ENCODE results near the gene ZNF91.

The ZNF91 gene

DNA sequence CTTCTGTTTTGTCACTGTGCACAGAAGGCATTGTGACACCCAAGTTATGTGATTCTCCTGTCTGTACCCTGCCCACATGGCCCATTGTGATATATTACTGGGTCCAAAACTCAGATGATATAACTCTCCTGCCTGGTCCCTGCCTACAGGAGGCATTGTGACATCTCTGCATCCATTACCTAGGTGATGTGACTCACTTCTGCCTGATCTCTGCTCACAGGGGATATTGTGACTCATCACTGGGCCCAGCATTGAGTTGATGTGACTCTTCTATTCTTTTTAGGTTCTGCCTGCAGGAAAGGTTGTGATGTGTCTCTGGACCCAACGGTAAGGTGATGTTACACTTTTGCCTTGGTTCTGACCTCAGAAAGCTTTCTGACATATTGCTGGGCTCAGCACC lies 77.1 kb downstream of the ZNF91 start:
- peak; percentile 55 for DNase-seq (ENCODE audit: low read depth)
- H3K4me3 ChIP-seq (ENCODE audit: low read length): no peak overlapping the region
- TF ChIP-seq, protein P1, sequence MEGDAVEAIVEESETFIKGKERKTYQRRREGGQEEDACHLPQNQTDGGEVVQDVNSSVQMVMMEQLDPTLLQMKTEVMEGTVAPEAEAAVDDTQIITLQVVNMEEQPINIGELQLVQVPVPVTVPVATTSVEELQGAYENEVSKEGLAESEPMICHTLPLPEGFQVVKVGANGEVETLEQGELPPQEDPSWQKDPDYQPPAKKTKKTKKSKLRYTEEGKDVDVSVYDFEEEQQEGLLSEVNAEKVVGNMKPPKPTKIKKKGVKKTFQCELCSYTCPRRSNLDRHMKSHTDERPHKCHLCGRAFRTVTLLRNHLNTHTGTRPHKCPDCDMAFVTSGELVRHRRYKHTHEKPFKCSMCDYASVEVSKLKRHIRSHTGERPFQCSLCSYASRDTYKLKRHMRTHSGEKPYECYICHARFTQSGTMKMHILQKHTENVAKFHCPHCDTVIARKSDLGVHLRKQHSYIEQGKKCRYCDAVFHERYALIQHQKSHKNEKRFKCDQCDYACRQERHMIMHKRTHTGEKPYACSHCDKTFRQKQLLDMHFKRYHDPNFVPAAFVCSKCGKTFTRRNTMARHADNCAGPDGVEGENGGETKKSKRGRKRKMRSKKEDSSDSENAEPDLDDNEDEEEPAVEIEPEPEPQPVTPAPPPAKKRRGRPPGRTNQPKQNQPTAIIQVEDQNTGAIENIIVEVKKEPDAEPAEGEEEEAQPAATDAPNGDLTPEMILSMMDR (IDR thresholded peaks at IDR 0.05; ENCODE audit: insufficient read depth, low read depth, low read length, missing control alignments): no peak

DNA sequence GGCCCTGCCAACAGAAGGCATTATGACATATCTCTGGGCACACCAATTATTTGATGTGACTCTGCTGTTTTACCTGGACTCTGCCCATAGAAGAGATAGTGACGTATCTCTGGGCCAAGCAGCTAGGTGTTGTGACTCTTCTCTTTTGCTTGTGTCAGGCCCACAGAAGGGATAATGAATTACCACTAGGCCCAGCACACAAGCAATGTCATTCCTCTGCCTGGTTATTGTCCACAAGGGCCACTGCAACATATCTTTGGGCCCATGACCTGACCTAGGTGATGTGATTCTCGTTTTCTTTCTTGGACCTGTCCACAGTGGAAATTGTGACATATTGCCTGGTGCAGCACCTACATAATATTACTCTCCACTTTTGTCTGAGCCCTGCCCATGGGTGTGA lies 80.0 kb downstream of the ZNF91 start:
- TF ChIP-seq, protein P1 (IDR thresholded peaks at IDR 0.05; ENCODE audit: insufficient read depth, low read depth, low read length, missing control alignments): no peak
- DNase-seq (ENCODE audit: low read depth): no peak
- H3K4me3 ChIP-seq (ENCODE audit: low read length): no peak overlapping the region

DNA sequence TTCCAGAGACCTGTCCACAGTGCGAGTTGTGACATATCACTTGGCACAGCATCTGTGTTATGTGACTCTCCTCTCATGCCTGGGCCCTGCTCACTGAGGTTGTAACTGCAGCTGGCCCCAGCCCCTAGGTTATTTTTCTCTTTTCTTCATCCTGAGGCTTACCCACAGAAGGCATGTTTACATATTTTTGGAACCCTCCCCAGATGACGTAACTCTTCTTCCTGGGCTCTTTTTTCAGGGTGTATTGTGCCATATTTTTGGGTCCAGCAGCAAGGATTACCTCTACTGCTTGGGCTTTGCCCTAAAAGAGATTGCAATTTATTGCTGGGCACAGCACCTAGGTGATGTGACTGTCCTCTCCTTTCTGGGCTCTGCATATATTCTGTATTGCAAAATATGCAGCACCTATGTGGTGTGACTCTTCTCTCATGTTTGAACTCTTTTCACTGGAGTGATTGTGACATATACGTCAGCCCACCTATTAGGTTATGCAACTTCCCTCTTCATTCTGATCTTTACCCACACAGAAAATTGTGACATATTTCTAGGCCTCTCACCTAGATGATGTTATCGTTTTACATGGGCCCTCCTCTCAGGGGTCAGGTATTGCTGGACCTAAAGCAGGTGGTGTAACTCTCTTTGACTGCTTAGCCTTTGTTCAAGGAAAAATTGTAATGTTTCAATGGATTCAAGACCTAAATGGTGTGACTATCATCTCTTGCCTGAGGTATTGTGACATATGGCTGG lies 80.6 kb downstream of the ZNF91 start:
- no peak for DNase-seq (ENCODE audit: low read depth)
- H3K4me3 ChIP-seq (ENCODE audit: low read length): no peak overlapping the region
- TF ChIP-seq, protein P1 (IDR thresholded peaks at IDR 0.05; ENCODE audit: insufficient read depth, low read depth, low read length, missing control alignments): no peak

DNA sequence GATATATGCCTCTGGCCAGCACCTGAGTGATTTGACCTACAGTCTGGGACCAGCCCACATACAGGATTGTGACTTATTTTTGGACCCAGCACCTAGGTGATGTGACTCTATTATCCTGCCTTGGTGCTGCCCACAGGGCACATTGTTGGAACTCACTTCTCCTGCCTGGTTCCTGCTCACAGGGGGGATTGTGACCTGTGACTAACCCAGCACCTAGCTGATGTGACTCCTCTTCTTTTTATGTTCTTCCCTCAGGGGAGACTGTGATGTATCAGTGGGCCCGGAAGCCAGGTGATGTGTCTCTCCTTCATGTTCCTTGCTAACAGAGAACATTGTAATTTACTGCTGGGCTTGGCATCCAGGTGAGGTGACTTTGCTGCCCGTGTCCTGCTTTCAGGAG lies 82.1 kb downstream of the ZNF91 start:
- TF ChIP-seq, protein P1 (IDR thresholded peaks at IDR 0.05; ENCODE audit: insufficient read depth, low read depth, low read length, missing control alignments): no peak
- no peak overlapping the region for H3K4me3 ChIP-seq (ENCODE audit: low read length)
- DNase-seq (ENCODE audit: low read depth): no peak

DNA sequence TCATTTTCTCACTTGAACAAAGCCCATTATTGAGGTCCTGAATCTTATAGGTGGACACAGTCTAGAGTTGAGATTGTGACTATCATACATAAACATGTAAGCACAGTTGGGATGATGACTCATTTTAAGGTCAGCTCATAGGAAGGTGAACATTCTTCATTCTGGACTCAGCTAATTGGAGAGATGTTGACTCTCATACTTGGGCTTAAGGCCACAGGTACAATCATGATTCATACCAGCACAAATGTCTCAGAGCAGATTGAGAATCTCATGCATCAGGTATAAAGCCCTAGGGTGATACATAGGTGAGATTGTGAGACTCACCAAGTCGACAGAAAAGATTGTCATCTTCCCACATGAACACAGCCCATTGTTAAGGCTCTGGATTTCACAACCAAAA lies 82.8 kb downstream of the ZNF91 start:
- H3K4me3 ChIP-seq (ENCODE audit: low read length): no peak overlapping the region
- TF ChIP-seq, protein P1 (IDR thresholded peaks at IDR 0.05; ENCODE audit: insufficient read depth, low read depth, low read length, missing control alignments): no peak
- DNase-seq (ENCODE audit: low read depth): peak; percentile 81

DNA sequence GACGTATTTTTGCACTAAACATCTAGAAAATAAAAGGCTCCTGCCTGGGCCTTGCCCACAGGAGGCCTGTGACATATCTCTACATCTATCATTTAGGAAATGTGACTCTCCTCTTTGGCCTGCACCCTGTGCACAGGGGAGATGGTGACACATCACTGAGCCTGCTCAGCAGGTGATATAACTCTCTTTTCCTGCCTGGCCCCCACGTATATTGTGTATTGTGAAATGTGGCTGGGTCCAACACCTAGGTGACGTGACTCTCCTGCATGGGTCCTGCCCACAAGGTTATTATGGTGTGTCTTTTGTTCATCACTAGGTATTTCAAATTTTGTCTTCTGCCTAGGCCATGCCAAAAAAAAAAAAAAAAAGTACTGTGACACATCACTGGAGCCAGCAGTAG lies 83.7 kb downstream of the ZNF91 start:
- DNase-seq (ENCODE audit: low read depth): no peak
- H3K4me3 ChIP-seq (ENCODE audit: low read length): no peak overlapping the region
- TF ChIP-seq, protein P1 (IDR thresholded peaks at IDR 0.05; ENCODE audit: insufficient read depth, low read depth, low read length, missing control alignments): no peak

DNA sequence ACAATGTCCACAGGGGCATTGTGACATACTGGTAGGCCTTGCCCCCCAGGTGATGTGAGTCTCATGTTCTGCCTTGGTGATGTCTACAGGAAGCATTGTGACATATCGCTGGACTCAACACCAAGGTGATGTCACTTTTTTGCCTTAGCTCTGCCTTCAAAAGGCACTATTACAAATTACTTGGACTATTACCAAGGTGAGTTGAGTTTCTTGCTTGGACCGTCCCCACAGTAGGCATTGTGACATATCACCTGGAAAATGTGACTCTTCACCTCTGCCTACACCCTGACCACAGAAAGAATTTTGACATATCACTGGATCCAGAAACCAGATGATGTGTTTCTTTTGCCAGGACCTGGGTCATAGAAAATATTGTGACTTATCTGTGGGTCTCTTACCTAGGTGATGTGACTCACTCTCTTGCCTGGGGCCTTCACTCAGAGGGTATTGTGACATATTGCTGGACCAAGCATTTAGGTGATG lies 84.5 kb downstream of the ZNF91 start:
- DNase-seq (ENCODE audit: low read depth): peak; percentile 45
- H3K4me3 ChIP-seq (ENCODE audit: low read length): no peak overlapping the region
- TF ChIP-seq, protein P1 (IDR thresholded peaks at IDR 0.05; ENCODE audit: insufficient read depth, low read depth, low read length, missing control alignments): no peak

Measured in epithelial cell of esophagus (primary cell).